Measurements from ENCODE around the gene ADAT3. TPM values are rescaled to one million over a fixed set of nuclear protein-coding genes. Genes with fewer than 3 reads are reported as not detected.

The ADAT3 gene
- total and polyA plus RNA-seq, 2 of the 4 experiments (the other 2 are of a cell fraction), result 0.36 to 2.8 TPM

DNA sequence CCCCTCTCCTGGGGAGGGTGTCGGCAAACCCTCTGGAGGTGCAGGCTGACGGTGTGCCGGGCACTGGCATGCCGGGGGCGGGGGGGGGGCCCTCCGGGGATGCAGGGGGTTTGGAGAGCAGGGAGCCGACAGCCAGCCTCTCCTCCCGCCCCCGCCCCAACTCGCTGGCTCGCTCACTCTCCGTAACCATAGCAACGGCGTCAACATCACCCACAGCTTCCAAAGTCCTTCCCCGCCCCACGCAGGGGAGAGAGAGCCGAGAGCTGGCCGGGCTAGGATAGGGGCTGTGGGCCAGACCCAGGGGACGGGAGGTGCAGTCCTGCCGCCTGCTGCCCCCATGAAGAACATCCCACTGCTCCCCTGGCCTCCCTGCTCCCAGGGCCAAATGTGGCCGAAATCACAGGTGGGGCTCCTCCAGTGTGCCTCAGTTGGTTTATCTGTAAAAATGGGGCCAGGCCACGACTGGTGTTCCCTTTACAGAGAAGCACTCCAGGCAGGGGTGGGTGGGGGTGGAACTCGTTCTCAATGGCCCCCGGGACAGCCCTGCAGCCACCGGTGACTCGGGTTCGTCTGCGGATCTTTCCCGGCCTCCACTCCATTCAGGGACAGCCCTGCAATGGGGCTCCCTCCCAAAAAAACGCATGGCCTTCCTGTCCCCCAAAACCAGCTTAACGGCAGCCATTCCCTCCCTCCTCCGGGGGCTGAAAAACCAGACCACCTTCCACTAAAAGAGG is 45.0 kb upstream of the ADAT3 start:
- Histone ChIP-seq H3K4me1 (ENCODE audit: control insufficient read depth, insufficient read depth, low read length) (peaks cover 49% of the 10 kb centered on the region), H3K9me1 (ENCODE audit: insufficient read depth, low read length) (peaks cover 7% of the 10 kb centered on the region; the same call in 1 of the 2 replicates), H3K56ac (ENCODE audit: extremely low read depth, insufficient read depth, low read length) (no peak overlapping the region; the same call in 1 of the 2 replicates), H3K9ac (ENCODE audit: low read depth, low read length) (peak overlapping the region; percentile 84; the same call in 1 of the 2 replicates), H3K4me2 (ENCODE audit: low read depth, low read length) (peak overlapping the region; percentile 77), H3K27me3 (ENCODE audit: control insufficient read depth, insufficient read depth, low read length) (no peaks in the 10 kb centered on the region), H2AFZ (replicated peaks; ENCODE audit: low read length, poor library complexity) (peak overlapping the region; percentile 76), H4K20me1 (ENCODE audit: insufficient read depth, low read length) (peaks cover 70% of the 10 kb centered on the region), H4K5ac (ENCODE audit: low read depth, low read length) (no peak overlapping the region), H3K79me1 (ENCODE audit: low read depth in 1 of 2, low read length in 2 of 2) (peaks cover 12 to 70% of the 10 kb centered on the region in 2 experiments; a peak in 3 of 4 replicates), H3K27ac (ENCODE audit: insufficient read depth, low read length) (0 out of 2 replicates have a peak overlapping the region, but pooled peaks have one; percentile 9), H4K8ac (ENCODE audit: low read depth in 2 of 2, low read length in 2 of 2) (no peak overlapping the region), H3K14ac (replicated peaks; ENCODE audit: low read depth, low read length) (0 out of 2 replicates have a peak overlapping the region, but pooled peaks have one; percentile 23), H2BK20ac (ENCODE audit: low read depth, low read length) (no peak overlapping the region), H3K18ac (ENCODE audit: low read depth, low read length) (no peak overlapping the region), H2BK15ac (ENCODE audit: low read depth, low read length) (no peak overlapping the region), H3K23ac (ENCODE audit: low read depth, low read length) (peak overlapping the region; percentile 72), H3K4ac (ENCODE audit: low read depth, low read length) (0 out of 2 replicates have a peak overlapping the region, but pooled peaks have one; percentile 22), H3K4me3 (ENCODE audit: insufficient read depth, low read depth, low read length) (peak overlapping the region; percentile 13), H2BK5ac (ENCODE audit: low read depth, low read length, poor library complexity, severe bottlenecking) (no peak overlapping the region), H3K36me3 (ENCODE audit: control insufficient read depth, insufficient read depth, low read length) (no peaks in the 10 kb centered on the region), H3K9me3 (ENCODE audit: control insufficient read depth, insufficient read depth, low read length) (no peaks in the 10 kb centered on the region), H2AK9ac (replicated peaks; ENCODE audit: low read depth, low read length, poor library complexity) (peak overlapping the region; percentile 94), H4K91ac (ENCODE audit: insufficient read depth, low read depth, low read length) (no peak overlapping the region), H2AK5ac (ENCODE audit: low read depth, low read length) (peak overlapping the region; percentile 62; the same call in 1 of the 2 replicates), H2BK120ac (ENCODE audit: low read depth, low read length) (no peak overlapping the region)
- no peak for ATAC-seq (ENCODE audit: low read depth)
- CTCF ChIA-PET, result no interaction called here
- peak; percentile 81 for DNase-seq
- 0% methylated on average over 7 of the region's 32 CpGs; no CpG with 5 or more reads in 1 of the 2 experiments for WGBS, 2 experiments (ENCODE audit: extremely low coverage in 2 of 2, insufficient read length in 1 of 2)
- TF ChIP-seq MXI1 (IDR thresholded peaks at IDR 0.05; ENCODE audit: borderline replicate concordance, low read depth, low read length) (peak; percentile 57; the same call in 1 of the 2 replicates), RAD21 (IDR thresholded peaks at IDR 0.05; ENCODE audit: low read length) (no peak), MAZ (IDR thresholded peaks at IDR 0.05; ENCODE audit: borderline replicate concordance, low read depth, low read length) (peak; percentile 82), SMC3 (IDR thresholded peaks at IDR 0.05; ENCODE audit: low read depth, low read length) (no peak), POLR2A (IDR thresholded peaks at IDR 0.05; ENCODE audit: low read depth, low read length) (peak; percentile 66)
- TF ChIP-seq, protein P1, sequence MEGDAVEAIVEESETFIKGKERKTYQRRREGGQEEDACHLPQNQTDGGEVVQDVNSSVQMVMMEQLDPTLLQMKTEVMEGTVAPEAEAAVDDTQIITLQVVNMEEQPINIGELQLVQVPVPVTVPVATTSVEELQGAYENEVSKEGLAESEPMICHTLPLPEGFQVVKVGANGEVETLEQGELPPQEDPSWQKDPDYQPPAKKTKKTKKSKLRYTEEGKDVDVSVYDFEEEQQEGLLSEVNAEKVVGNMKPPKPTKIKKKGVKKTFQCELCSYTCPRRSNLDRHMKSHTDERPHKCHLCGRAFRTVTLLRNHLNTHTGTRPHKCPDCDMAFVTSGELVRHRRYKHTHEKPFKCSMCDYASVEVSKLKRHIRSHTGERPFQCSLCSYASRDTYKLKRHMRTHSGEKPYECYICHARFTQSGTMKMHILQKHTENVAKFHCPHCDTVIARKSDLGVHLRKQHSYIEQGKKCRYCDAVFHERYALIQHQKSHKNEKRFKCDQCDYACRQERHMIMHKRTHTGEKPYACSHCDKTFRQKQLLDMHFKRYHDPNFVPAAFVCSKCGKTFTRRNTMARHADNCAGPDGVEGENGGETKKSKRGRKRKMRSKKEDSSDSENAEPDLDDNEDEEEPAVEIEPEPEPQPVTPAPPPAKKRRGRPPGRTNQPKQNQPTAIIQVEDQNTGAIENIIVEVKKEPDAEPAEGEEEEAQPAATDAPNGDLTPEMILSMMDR (conservative IDR thresholded peaks at IDR 0.05; ENCODE audit: low read depth, low read length), result 0 out of 2 replicates have a peak, but pooled peaks have one; percentile 6
- dilution Hi-C loops (cut with HindIII; ENCODE audit: low sequenced_read_pairs, unreplicated experiment), result no loop called here
- in situ Hi-C loops (cut with MboI; ENCODE audit: low sequenced_read_pairs), result no loop called here
- intact Hi-C loops (cut with micrococcal nuclease), result no loop called here
- no TSS peak for BruUV-seq (replicated peaks)
- POLR2A ChIA-PET (ENCODE audit: unreplicated experiment), result no interaction called here

Data from IMR-90 (cell line).